Measurements from ENCODE around the gene TRABD2B. TPM values are rescaled to one million over a fixed set of nuclear protein-coding genes. Genes with fewer than 3 reads are reported as not detected.

TRABD2B gene
- total and polyA plus RNA-seq, 2 of the 13 experiments (the other 11 are each of a cell fraction or from before 2014, with no cell fraction given) = 0.04 TPM; not detected in 1

GRCh38 chr1:47810964-47811682, 186.1 kb downstream of the TRABD2B start:
- Histone ChIP-seq H3K79me2 (ENCODE audit: insufficient read depth, low read length) (no peaks in the 10 kb centered on the region), H3K9me3 (ENCODE audit: low read length) (no peaks in the 10 kb centered on the region), H3K27ac (ENCODE audit: extremely low read length, insufficient read depth, low read length) (no peak overlapping the region), H3K36me3 (replicated peaks in 1 of 2; ENCODE audit: control insufficient read depth in 1 of 2, insufficient read depth in 2 of 2, low read length in 2 of 2) (no peaks in the 10 kb centered on the region), H3K9ac (ENCODE audit: insufficient read depth, low read depth, low read length) (no peak overlapping the region), H3K4me1 (ENCODE audit: insufficient read depth, low read length) (peaks cover 70% of the 10 kb centered on the region), H3K4me2 (ENCODE audit: low read depth, low read length) (no peak overlapping the region), H2AFZ (ENCODE audit: low read length) (no peak overlapping the region), H4K20me1 (ENCODE audit: insufficient read depth, low read length) (no peaks in the 10 kb centered on the region), H3K4me3 (replicated peaks in 1 of 3; ENCODE audit: insufficient read depth in 1 of 3, low read depth in 2 of 3, low read length in 3 of 3) (no peak overlapping the region), H3K27me3 (ENCODE audit: control insufficient read depth in 1 of 2, insufficient read depth in 2 of 2, low read length in 2 of 2) (no peaks in the 10 kb centered on the region; a peak in 1 of 5 replicates)
- CTCF ChIA-PET (ENCODE audit: low intra/inter-chr PET ratio, low total read pairs) = no interaction called here
- 80% methylated on average over 6 of the region's 9 CpGs for WGBS (ENCODE audit: low lambda C conversion rate)
- BruUV-seq (replicated peaks) = no TSS peak
- intact Hi-C loops (cut with micrococcal nuclease; ENCODE audit: unreplicated experiment) (no loop called here), in situ Hi-C loops (cut with HindIII; ENCODE audit: extremely low pct_ligation_motif_present, low pct_unique_long_range_greater_than_20kb) (no loop called here)
- FAIRE-seq (no peak), ATAC-seq (no peak), DNase-seq (ENCODE audit: low spot score) (no peak)
- POLR2A ChIA-PET = no interaction called here
- no peak for TF ChIP-seq MEF2D (CRISPR knock-in tag; IDR thresholded peaks at IDR 0.05)
- no peak for TF ChIP-seq ZNF782 (CRISPR knock-in tag; IDR thresholded peaks at IDR 0.05; ENCODE audit: borderline replicate concordance)
- no peak for TF ChIP-seq PAX8 (CRISPR knock-in tag; IDR thresholded peaks at IDR 0.05; ENCODE audit: borderline replicate concordance)
- no peak for TF ChIP-seq ZNF280B (CRISPR knock-in tag; IDR thresholded peaks at IDR 0.05; ENCODE audit: borderline replicate concordance)
- no peak for TF ChIP-seq ZBTB49 (CRISPR knock-in tag; IDR thresholded peaks at IDR 0.05; ENCODE audit: borderline replicate concordance)
- TF ChIP-seq ZNF563 (CRISPR knock-in tag; IDR thresholded peaks at IDR 0.05) = no peak
- no peak for TF ChIP-seq ZC3H13 (CRISPR knock-in tag; IDR thresholded peaks at IDR 0.05)
- TF ChIP-seq DNMT1 (CRISPR knock-in tag; IDR thresholded peaks at IDR 0.05) = no peak
- TF ChIP-seq MNT (IDR thresholded peaks at IDR 0.05) = no peak
- no peak for TF ChIP-seq HNF1B (CRISPR knock-in tag; IDR thresholded peaks at IDR 0.05)
- TF ChIP-seq PCBP1 (IDR thresholded peaks at IDR 0.05; ENCODE audit: borderline replicate concordance, low read depth, low read length) = no peak
- TF ChIP-seq CENPT (CRISPR knock-in tag; IDR thresholded peaks at IDR 0.05; ENCODE audit: low read depth) = no peak
- TF ChIP-seq NFE2L2 (IDR thresholded peaks at IDR 0.05; ENCODE audit: low read length) = no peak
- TF ChIP-seq ARHGAP35 (CRISPR knock-in tag; IDR thresholded peaks at IDR 0.05; ENCODE audit: borderline replicate concordance) = no peak
- no peak for TF ChIP-seq ATF7-NPFF (CRISPR knock-in tag; IDR thresholded peaks at IDR 0.05; ENCODE audit: low read depth)
- TF ChIP-seq KMT2A (CRISPR knock-in tag; IDR thresholded peaks at IDR 0.05) = no peak
- TF ChIP-seq CENPBD1 (CRISPR knock-in tag; IDR thresholded peaks at IDR 0.05; ENCODE audit: borderline replicate concordance, low read depth) = no peak
